ENCODE measurements around the gene OR4C3. TPM values are rescaled to one million over a fixed set of nuclear protein-coding genes. Genes with fewer than 3 reads are reported as not detected.

Gene OR4C3
- total and polyA plus RNA-seq, 2 experiments from 2014 or later: not detected

GRCh38 chr11:48341466-48341865, 16.7 kb downstream of the OR4C3 start:
- Histone ChIP-seq H3K4me1 (ENCODE audit: insufficient read depth) (no peaks in the 10 kb centered on the region), H3K4me3 (no peak overlapping the region), H3K27me3 (ENCODE audit: insufficient read depth) (no peaks in the 10 kb centered on the region), H4K20me1 (replicated peaks; ENCODE audit: insufficient read depth) (no peaks in the 10 kb centered on the region), H2AFZ (no peak overlapping the region), H3K9me2 (ENCODE audit: insufficient read depth) (no peaks in the 10 kb centered on the region), H3F3A (replicated peaks; ENCODE audit: low read depth) (no peaks in the 10 kb centered on the region), H3K36me3 (ENCODE audit: insufficient read depth) (0 out of 2 replicates have a peak, but pooled peaks cover 3% of the 10 kb centered on the region), H3K27ac (ENCODE audit: low read depth) (no peak overlapping the region), H3K4me2 (no peak overlapping the region), H3K79me2 (replicated peaks; ENCODE audit: insufficient read depth) (no peaks in the 10 kb centered on the region)
- no peak overlapping the region for H3K27ac Mint-ChIP-seq
- H3K9me3 Mint-ChIP-seq: peaks cover 91% of the 10 kb centered on the region
- peaks cover 15% of the 10 kb centered on the region for H3K36me3 Mint-ChIP-seq (ENCODE audit: low read depth)
- no peak for ATAC-seq
- DNase-seq (ENCODE audit: low spot score): no peak
- H3K27me3 Mint-ChIP-seq (ENCODE audit: insufficient read depth, low read depth, poor library complexity): peaks cover 9% of the 10 kb centered on the region
- TF ChIP-seq ZNF114 (CRISPR knock-in tag; IDR thresholded peaks at IDR 0.05): no peak
- no peak for TF ChIP-seq STAT1 (IDR thresholded peaks at IDR 0.05; ENCODE audit: unreplicated experiment)
- no peak for TF ChIP-seq ETS1 (IDR thresholded peaks at IDR 0.05)
- TF ChIP-seq EZH2phosphoT487 (IDR thresholded peaks at IDR 0.05; ENCODE audit: unreplicated experiment): no peak
- no peak for TF ChIP-seq ZNF331 (CRISPR knock-in tag; IDR thresholded peaks at IDR 0.05; ENCODE audit: low read depth)
- TF ChIP-seq ZNF462 (CRISPR knock-in tag; IDR thresholded peaks at IDR 0.05): no peak
- no peak for TF ChIP-seq REST (IDR thresholded peaks at IDR 0.05; ENCODE audit: unreplicated experiment)
- TF ChIP-seq POLR2AphosphoS5 (IDR thresholded peaks at IDR 0.05; ENCODE audit: low read depth): no peak
- no peak for TF ChIP-seq CREB1 (CRISPR knock-in tag; IDR thresholded peaks at IDR 0.05; ENCODE audit: low read depth)
- TF ChIP-seq EZH2 (IDR thresholded peaks at IDR 0.05; ENCODE audit: low read depth, unreplicated experiment): no peak
- TF ChIP-seq CTCF (conservative IDR thresholded peaks at IDR 0.05; ENCODE audit: low read depth in 2 of 2): no peak
- TF ChIP-seq NANOG (IDR thresholded peaks at IDR 0.05; ENCODE audit: borderline replicate concordance): no peak
- no peak for TF ChIP-seq JUNB (IDR thresholded peaks at IDR 0.05; ENCODE audit: unreplicated experiment)
- no peaks in the 10 kb centered on the region for H3K4me1 Mint-ChIP-seq
- no peak overlapping the region for H3K4me3 Mint-ChIP-seq
